GM18508 (cell line): ENCODE data around the gene SERPINB6.
"Not testable (repeated sequence)": the region's sequence is repeated elsewhere in the genome, so short reads cannot be mapped to it uniquely, and the experiment has no call there.

Source experiments
- ATAC-seq: cut with Tn5 transposase; IDR thresholded peaks from one replicate; pipeline ENCODE4 v1.9.1; 2021; ENCODE audit warnings: moderate number of reproducible peaks; ENCODE audit not compliant: insufficient read depth, unreplicated experiment

SERPINB6 gene

DNA sequence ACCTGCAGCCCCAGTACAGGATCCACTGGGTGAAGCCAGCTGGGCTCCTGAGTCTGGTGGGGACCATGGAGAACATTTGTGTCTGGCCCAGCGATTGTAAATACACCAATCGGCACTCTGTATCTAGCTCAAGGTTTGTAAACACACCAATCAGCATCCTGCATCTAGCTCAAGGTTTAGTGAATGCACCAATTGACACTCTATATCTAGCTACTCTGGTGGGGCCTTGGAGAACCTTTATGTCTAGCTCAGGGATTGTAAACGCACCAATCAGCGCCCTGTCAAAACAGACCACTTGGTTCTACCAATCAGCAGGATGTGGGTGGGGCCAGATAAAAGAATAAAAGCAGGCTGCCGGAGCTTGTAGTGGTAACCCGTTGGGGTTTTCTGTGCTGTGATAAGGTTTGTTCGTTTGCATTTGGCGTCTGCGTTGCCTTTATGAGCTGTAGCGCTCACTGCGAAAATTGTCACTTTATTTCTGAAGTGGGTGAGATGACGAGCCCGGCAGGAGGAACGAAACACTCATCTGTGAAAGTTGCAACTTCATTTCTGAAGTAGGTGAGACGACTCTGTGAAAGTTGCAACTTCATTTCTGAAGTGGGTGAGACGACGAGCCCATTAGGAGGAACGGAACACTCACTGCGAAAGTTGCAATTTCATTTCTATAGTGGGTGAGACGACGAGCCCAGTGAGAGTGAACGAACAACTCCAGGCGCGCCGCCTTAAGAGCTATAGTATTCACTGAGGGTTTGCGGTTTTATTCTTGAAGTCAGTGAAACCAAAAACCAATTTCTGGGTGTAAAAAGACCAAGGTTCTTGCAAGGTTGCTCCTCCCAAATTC is 31.1 kb downstream of the SERPINB6 start:
- ATAC-seq = peak; percentile 47

DNA sequence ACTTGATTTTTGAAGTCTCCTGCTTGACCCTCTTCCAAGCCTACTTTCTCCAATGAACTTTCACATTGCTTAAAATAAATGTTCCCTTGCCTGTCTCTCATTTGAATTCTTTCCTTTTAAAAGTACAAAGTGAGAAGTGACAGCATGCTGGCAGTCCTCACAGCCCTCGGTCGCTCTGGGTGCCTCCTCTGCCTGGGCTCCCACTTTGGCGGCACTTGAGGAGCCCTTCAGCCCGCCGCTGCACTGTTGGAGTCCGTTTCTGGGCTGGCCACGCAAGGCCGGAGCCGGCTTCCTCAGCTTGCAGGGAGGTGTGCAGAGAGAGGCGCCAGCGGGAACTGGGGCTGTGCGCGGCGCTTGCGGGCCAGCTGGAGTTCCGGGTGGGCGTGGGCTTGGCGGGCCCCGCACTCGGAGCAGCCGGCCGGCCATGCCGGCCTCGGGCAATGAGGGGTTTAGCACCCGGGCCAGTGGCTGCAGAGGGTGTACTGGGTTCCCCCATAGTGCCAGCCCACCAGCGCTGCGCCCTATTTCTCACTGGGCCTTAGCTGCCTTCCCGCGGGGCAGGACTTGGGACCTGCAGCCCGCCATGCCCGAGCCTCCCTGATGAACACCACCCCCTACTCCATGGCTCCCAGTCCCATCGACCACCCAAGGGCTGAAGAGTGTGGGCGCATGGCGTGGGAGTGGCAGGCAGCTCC is 31.9 kb downstream of the SERPINB6 start:
- no peak for ATAC-seq

DNA sequence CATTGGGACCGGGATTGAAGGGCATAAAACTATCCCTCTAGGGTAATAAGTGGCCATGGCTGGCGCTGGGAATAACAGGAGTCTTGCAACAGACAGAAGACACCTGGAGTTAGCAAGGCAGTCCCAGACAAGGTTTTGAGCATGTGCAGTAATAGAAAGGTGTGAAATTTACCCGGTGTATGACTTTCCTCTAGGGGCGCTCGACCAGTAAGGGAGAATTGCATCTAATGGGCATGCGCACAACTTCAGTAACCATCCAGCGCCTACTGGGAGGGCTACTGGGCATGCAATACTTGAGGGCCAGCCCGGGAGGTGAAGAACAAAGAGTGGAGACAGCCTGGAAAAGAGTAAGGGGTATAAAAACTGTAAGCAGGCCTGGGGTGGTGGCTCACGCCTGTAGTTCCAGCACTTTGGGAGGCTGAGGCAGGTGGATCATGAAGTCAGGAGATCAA is 32.7 kb downstream of the SERPINB6 start:
- no peak for ATAC-seq

DNA sequence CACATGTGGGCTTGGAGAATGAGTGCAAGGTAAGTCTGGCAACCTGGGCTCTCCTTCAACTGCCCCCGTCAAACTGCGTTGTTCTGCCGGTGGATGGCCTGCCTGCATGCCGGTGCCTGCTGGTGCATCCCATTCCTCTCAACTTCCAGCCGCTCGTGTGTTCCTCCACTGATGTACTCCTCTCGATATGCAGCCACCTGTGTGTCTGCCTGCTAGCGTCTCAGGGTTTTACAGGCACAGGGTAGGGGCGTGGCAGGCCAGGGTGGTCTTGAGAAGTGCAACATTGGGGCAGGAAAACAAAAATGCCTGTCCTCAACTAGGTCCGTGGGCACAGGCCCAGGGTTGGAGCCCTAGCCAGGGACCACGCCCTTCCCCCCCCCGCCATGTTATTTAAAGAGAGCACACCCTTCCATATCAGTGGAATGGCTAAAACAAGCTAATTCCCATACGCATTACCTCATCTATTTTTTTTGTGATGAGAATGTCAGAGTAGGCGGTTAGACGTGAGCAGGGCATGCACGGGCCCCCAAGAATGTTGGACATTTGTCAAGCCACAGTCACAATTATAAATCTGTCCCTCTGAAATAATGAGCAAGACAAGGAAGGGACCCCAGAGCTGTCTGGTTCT is 33.2 kb downstream of the SERPINB6 start:
- no peak for ATAC-seq

DNA sequence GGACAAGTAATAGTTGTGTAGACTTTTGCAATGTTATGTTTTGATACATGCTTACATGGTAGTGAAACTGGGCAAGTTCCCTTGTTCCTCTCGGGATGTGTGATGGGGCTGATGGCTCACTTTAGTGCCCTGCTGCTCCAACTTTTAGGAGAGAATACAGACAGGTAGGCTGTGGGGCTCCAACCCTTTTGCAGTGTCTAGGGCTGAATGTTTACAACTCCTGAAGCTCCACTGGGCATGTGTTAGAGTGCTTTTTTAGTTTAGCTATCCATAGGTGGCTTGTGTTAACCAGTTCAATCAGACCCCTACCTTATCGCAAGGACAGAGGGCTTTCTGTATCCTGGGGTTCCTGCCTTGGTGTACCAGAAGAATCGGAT is 33.8 kb downstream of the SERPINB6 start:
- ATAC-seq = no peak

DNA sequence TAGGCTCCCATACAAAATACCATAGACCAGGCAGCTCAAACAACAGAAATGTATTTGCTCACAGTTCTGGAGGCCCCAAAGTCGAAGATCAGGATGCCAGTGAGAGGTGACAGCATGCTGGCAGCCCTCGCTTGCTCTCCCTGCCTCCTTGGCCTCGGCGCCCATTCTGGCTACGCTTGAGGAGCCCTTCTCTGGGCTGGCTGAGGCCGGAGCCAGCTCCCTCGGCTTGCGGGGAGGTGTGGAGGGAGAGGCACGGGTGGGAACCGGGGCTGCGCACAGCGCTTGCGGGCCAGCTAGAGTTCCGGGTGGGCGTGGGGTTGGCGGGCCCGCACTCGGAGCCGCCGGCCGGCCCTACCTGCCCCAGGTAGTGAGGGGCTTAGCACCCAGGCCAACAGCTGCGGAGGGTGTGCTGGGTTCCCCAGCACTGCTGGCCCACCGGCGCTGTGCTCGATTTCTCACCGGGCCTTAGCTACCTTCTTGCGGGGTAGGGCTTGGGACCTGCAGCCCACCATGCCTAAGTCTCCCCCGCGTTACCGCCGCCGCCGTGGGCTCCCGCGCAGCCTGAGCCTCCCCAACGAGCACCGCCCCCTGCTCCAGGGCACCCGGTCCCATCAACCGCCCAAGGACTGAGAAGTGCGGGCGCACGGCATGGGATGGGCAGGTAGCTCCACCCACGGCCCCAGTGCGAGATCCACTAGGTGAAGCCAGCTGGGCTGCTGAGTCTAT is 35.6 kb downstream of the SERPINB6 start:
- no peak for ATAC-seq

DNA sequence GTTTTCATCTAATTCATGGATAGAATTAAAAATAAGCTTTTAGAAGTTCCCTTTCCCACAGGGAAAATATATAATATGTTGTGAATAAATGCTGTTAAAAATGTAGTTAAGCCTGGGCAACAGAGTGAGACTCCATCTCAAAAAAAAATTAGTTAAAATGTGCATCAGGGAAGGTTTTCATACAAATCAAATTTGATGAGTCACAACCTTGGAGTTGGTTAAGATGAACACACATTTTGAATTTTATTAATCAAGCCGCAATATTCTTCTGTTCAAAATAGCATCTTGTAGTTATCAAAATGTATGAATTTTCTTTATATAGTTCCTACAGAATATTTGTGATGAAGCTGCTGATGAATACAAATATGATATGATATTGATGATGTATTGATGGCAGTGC is 37.3 kb downstream of the SERPINB6 start:
- ATAC-seq = no peak

DNA sequence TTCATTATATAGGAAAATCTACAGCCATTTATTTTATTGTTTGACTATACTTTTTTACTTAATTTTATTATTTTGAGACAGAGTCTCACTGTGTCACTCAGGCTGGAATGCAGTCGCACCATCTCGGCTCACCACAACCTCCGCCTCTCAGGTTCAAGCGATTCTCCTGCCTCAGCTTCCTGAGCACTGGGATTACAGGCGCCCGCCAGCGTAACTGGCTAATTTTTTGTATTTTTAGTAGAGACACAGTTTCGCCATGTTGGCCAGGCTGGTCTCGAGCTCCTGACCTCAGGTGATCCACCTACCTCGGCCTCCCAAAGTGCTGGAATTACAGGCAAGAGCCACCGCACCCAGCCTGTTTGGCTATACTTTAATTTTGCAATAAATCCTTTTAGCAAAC is 38.5 kb downstream of the SERPINB6 start:
- ATAC-seq = not testable (repeated sequence)

DNA sequence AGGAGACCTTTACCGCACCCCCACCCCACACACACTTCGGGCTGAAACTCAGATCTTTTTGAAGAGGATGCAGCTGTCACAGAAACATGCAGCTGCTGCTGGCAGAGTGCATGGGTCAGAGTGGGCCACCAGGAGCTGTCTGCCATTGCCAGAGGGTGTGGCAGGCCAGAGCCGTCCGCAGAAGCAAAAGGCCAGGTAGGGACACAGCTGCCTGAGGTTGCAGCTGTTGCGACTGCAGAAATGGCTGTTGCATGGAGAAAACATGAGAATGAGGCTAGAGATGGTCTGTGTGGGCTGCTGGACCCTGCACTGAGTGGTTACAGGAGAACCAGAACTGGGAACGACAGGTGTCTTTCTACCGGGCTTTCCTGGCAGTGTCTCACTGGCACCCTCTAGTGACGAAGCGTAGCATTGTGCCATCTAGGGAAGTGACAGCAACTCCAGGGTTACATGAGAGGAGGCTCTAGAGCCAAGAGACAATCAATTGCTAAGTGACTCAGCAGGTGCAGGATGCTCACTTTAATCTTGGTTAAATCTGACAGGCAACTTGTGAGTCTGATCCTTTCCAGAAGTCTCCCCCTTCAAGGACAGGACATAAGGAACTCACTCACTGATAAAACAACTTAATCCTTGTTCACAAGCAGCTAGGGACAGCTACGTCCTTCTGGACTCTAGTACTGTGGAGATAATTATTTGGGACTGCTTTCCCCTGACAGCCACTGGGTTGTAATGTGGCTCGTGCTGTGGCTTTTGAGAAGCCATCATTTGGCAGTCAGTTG is 39.2 kb downstream of the SERPINB6 start:
- no peak for ATAC-seq

DNA sequence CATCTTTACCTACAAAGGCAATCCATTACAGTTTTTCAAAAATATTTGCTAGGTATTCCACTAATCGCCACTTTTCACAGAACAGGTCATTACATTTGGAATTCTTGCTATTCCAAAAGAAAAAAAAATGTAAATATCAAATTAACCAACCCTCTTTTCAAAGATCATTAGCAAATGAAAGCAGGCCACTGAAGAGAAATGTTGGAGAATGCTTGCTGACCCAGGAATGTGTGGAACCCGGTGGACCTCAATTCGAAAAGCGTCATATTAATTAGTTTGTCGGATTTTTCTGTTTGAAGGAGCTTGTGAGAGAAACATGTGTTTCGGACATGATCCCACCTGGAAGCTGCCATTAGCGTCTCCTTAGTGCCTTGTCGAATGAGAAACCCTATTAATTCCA is 40.3 kb downstream of the SERPINB6 start:
- no peak for ATAC-seq

DNA sequence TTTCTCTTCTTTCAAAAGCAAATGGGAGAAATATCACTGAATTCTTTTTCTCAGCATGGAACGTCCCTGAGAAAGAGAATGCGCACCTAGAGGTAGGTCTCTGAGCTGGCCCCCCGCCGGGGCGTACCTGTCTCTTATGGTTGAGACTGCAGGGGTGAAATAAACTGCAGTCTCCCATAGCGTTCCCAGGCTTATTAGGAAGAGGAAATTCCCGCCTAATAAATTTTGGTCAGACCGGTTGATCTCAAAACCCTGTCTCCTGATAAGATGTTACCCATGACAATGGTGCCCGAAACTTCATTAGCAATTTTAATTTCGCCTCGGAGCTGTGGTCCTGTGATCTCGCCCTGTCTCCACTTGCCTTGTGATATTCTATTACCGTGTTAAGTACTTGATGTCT is 43.4 kb downstream of the SERPINB6 start:
- not testable (repeated sequence) for ATAC-seq

DNA sequence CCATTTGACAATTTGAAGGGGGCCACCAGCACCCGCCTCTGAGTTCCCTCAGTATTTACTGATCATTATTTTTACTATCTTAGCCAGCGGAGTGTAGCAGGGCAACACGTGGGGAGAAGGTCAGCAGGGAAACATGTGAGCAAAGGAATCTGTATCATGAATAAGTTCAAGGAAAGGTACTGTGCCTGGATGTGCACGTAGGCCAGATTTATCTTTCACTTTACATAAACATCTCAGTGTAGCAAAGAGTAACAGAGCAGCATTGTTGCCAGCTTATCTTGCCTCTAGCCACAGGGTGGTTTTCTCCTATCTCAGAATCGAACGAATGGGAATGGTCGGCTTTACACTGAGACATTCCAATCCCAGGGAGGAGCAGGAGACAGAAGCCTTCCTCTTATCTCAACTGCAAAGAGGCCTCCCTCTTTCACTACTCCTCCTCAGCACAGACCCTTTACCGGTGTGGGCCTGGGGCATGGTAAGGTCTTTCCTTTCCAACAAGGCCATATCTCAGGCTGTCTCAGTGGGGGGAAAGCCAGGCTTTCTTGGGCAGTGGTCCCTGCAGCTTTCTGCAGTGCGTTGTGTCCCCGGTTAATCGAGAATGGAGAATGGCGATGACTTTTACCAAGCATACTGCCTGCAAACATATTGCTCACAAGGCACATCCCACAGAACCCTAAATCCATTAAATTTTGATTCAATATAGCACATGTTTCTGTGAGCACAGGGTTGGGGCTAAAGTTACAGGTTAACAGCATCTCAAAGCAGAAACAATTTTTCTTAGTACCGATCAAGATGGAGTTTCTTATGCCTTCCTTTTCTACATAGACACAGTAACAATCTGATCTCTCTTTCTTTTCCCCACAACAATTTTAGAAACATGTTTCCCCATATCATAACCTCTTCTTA is 45.3 kb downstream of the SERPINB6 start:
- not testable (repeated sequence) for ATAC-seq

DNA sequence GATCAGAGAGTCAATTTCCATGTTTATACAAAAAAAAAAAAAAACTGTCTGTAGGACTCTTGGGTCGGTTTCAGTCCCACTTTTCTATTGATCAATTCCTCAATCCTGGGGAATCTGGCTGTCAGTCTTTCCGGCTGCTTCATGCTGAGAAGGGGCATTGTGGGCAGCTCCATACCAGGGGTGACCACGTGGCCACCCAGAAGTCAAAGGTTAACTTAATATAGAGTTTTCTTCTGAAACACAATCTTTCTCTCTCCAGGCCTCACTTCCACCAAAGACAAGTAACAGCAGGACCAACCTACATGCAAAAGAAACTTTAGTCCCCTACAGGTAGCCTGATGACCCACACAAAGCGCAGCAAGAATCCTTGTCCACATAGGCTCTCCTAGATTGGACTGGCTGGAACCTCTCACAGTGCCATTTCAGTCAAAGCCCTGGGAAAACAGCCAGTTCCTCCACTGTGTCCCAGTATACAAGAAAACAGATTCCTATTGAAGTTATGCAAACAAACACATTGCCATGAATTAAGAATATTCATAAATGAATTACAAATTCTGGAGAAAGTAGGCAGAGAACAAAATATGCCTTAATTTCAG is 49.7 kb downstream of the SERPINB6 start:
- no peak for ATAC-seq

DNA sequence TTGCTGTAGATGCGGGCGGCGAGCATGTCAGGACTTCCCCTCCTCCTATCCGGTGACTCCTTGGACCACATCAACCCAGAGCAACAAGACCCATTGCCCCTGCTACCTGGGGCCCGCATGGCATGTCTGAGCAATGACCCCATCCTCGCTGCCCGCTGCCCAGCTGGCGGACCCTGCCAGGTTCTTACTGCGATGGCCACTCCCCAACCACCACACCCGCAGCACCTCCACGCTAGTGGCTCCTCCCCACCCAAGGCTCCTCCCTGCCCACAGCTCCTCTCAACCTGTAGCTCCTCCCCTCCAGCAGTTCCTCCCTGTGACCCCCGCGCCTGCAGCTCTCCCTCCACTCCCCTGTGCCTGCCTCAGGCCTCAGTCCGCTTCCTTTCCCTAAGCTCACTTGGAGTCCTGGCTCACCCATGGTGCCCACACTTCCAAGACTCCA is 50.7 kb downstream of the SERPINB6 start:
- no peak for ATAC-seq

DNA sequence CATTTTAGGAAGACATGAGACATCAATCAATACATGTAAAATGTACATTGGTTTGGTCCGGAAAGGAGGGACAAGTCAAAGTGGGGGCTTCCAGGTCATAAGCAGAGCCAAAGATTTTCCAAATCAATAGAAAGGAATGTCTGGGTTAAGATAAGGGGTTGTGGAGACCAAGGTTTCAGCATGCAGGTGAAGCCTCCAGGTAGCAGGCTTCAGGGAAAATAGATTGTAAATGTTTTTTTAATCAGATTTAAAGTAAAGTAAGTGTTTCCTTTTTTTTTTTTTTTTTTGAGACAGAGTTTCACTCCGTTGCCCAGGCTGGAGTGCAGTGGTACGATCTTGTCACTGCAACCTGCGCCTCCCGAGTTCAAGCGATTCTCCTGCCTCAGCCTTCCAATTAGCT is 51.5 kb downstream of the SERPINB6 start:
- ATAC-seq = no peak

DNA sequence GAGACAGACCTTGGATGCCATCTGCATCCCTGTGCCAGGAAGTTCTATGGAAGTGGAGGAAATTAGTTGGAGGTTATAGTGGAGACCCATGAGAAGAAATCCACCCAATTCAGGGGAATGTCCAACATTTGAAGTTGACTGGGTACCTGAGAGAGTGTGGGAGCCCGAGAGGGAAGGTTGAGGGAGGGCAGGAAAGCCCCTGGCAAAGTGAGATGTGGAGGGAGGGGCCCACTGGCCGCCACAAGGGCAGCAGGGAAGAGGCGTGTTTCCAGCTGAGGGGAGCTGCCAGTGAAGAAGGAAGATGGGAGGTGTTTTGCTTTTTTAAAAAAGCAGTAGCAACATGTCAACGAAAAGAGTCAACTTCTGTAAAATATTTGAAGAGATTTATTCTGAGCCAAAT is 52.0 kb downstream of the SERPINB6 start:
- no peak for ATAC-seq

DNA sequence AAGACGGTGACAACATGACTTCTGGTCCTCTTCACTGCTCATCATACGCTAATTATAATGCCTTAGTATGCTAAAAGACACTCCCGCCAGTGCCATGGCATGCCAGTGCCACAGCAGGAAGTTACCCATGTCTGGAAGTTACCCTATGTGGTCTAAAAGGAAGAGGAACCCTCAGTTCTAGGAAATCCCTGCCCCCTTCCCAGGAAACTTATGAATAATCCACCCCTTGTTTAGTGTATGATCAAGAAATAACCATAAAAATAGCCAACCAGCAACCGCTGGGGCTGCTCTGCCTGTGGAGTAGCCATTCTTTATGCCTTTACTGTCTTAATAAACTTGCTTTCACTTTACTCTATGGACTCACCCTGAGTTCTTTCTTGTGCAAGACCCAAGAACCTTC is 52.4 kb downstream of the SERPINB6 start:
- no peak for ATAC-seq

DNA sequence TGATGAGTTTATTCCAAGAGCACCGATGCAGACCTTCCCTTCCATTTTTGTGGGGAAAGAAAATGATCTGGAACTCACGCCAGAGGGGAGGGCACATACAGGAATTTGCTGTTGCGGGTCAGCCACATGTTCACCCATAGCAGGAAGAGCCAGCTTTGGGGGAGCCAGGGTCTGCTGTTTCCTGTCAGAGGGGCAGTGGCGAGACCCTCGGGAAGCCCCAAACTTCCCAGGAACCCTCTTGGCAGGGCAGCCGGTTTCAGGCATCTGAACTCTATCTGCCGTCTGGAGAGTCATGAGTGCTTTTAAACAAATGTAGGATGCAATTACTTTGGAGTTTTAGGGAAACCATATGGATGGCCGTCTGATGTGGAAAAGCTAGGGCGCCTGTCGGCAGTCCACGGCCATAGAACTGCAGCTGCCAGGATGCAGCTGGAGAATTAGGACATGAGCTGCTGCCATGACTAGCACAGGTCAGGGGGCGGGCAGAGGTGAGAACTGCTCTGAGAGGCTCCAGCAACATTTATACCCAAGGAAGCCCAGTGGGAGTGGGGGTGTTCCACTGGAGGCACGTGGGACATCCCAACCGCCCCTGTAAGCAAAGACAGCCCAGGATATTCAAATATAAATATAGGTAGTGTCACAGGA is 53.4 kb downstream of the SERPINB6 start:
- ATAC-seq = no peak
